Stimulated activated CD4-positive, alpha-beta T cell treated with anti-CD3 and anti-CD28 coated beads, Interleukin-2, amount 100 ng/mL, for 24 hours (primary cell): ENCODE results near the gene HOXD9.

Experiments used
- DNase-seq, 2 donors: peaks; one replicate each; pipeline ENCODE4 v3.0.0-alpha.2; 2020

HOXD9 gene

DNA sequence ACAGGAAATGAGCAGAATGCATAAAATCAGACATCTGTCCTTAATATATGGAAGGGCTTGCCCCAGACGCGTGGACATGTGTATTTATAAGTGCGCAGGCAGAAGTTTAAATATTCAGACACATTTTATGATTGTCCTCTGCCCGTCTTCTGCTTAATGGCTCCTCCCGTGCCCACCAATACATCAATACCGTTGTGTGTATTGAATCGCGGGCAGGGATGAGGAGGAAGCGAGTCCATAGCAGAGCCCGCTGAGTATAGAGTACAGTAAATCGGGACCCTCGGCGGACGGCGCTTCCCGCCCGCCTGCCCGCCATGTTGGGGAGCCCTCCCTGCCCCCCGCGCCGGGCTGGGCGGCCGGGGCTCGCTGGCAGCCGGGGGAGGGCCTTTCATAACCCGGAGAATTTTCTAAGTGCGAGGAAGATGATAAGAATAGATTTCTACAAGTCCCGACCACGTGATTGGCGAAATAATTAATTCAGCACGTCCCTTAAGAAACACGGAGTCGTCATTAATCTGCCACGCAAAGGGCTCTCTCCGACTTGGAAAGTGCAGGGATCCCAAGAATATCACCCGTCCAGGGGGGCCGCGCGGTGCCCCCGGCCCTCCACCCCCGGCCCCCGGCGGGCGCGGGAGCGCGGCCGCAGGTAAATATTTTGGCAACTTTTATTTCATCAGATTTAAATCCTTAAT, 34.4 kb downstream of the HOXD9 start, which contains the start of gene HOXD3:
Gene HOXD3 (plus strand): TSS at position 501 of the 692 bp plus-strand sequence. CDS start 11,808 bp downstream, outside the sequence.
- no peak for DNase-seq

DNA sequence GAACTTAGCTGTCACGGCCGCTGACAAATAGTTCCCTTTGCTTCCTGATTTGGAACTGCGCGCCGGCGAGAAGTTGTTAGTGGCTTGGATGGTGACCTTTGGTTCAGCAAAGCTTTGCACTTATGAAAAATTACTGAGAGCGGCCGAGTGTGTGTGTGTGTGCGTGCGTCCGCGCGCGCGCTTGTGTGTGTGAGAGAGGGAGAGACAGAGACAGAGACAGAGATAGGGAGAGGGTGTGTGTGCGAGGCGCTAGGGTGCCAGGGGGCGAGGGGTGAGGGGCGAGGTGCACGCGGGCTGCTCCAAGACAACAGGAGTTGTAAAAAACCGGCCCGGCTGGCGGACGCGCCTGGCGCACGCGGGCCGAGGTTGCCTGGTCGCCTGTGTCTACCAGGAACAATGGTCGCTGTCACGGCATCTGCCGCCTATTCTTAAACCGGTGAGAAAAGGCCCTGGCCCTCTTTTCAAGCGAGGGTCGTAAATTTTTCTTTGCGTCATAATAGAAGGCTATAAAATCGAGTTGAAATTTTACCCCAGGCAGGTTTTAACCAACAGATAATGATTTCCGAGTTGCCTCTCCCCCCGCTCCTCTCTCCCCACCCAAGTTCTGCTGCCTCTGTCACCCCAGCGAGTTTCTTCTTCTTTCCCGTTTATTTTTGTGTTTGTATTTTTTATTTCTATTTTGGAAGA, 35.1 kb downstream of the HOXD9 start:
- no peak for DNase-seq

DNA sequence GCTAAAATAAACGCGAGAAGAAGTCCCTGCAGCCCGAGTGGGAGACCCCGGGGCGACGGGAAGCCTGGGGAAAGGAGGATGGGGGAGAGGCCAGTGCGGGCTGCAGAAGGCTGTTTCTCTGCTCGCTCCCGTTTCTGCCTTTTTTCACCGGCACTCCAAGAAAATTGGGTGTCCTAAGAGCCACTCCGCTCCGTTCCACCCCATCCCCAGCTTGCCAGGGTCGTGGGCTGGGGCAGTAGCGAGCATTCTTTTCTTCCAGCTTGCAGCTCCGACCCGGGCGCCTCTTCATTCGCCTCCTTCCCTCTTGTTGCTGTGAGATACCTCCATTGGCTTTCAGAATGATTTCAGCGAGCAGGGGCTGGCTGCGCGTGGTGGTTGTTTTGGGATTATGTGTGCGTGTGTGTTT, 35.7 kb downstream of the HOXD9 start:
- DNase-seq = no peak

DNA sequence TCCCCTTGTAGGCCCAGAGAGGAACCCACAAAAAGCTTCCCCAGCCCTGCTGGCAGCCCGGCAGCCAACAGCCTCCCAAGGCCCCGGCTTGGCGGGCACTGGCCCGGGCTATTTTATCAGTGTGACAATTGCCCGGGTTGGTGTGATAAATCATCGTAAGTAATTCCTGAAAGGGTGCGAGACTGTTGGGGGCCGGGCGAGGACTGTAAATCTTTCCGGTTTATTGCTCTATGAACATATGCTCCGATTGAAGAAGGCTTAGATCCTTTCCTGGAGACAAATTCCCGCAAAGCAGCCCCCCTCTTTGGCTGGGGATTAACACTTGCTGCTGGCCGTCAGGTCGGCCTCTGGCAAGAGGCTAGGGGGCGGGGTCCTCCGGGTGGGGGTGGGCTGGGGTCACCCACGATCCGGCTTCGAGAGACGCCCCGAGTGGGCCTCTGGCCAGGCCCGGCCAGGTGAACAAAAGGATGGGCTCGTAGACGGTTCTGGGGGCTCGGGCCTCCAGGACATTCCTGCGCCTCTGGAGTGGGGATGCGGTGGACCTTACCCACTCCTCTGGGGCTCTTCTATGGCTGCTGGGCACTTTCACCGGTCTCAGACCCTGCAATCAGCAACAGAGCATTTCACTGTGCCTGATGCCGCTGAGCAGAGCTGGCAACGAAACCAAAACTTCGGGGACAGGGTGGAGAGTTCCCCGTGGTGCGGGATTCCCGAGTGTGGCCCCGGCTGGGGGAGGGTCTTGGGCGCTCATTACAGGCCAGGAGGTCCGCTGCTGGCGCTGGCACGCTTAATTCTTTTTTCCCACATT, 36.5 kb downstream of the HOXD9 start:
- no peak for DNase-seq

DNA sequence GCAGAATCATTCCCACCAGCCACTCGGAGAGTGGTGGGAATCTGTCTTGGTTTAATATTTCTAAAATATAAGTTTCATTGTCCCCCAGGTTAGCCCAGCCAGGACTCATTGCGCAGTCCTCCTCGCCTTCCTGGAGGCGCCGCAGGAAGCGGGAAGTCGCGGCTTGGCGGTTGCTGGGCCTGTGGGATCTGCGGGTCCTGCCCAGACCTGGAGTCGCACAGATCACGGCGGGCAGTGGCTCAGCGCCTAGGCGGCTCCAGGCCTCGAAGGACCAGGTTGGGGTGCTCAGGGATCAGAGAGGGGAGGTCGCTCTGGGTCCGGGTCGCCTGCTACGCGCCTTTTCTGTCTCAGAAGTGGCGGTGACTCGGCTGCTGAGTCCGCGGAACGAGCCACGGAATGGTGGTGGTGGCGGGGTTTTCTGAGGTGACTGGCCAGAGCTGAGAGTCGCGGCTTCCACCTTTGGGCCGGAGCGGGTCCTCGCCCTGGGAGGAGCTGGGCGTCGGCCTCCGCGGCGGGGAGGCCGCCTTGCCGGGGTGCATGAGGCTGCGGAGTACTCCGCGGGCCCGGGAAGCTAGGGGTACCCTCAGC, 37.2 kb downstream of the HOXD9 start:
- DNase-seq = no peak

DNA sequence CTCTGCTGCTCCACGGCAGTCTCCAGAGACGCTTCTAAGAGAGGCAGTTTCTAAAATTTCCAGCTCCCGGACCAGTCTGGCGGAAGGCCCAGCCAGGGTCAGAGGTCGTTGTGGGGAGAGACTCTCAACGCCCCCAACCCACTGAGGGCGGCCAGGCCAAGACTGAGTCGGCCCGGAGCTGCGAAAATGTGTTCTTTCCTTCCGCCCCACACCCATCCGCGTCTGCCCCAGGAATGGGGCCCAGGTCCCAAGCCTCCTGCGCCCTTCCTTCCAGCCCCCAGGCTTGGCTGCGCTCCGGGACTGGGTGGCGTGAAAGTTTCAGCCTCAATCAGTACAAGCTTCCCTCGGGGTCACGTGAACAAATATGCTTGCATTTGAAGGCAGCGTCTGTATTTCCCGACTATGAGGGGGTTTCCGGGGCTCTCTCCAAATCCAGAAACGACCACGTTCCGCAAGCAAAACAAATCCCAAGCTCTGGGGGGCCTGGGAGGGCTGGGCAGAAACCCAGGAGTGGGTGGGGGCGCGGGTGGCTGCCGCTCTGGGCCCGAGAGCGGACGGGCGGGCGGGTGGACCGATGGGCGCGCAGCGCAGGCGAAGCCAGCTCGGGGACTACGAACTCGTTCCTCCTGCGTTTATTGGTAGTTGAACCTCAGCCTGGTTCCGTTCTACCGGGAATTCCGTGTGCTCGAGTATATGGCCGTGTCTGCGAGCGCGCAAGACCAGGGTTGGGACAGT, 37.9 kb downstream of the HOXD9 start:
- no peak for DNase-seq

DNA sequence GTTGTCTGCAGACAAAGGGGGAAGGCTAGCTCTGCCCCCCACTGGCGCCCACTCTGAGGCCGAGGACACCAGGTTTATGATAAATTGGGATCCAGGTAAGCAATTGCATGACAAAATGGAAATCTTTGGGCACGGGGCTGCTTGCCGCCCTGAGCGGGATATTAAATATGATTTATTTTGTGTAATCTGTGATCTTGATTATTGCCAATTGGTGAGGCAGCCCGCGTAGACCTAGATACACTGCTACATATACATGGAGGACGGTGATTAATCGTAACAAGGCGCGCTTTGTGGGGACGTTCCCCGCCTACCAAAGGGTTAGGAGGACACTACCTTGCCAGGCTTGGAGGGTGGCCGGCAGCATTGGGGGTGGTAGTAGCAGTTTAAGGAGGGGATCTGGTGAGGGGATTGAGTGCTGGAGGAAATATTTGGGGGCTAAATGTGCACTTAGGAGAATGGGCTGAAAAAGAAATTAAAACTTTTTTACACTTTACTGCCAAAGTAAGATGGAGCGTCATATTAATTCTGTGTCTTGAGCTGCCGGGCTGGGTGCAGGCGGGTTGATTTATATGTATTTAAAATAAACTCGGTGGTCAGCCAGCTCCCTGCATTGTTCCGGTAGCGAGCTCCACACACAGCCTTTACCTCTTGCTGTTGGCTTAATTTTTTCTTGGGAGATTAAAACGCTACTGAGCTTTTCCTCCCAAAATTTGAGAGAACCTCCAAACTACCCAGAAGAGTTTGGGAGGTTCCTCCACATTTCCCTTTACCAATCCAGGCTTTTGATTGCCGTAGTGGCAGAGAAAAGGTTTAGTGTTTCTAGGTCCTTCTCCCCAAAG, 38.7 kb downstream of the HOXD9 start:
- DNase-seq = no peak

DNA sequence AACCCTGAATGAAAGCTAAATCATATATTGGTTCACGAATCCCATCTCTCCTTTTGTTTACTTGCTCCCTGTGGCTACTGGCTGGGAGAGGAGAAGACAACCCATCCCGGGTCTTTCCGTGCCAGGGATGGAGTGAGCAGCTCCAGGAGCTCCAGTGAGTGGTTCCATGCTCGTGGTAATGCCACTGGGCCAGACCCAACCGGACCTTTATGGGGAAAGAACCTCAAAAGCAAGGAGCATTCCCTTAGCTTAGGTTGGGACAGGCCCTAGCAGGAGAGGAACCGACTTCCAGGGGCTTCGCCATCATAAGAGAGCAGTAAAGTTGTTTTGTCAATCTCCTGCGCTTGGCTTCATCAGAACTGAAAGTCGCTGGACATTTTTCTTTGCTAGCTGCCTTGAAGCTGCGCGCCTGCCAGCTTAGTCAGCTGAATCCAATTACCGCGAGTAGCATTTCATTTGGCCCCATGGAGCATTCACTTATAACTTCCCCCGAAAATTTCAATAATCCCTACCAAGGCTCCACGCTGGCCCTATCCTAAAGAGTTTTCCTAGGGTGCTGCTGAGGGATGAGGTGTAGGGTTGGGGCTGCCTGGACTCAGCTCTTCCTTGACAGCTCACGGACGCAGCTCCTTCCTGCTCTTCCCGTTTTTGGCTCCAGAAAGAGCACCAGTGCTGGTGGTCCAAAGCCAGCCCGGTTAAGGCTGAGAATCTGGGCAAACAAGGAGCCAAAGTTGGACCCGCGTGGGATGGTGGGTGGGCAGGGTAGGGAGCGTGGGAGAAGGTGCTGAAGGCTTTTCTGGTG, 39.5 kb downstream of the HOXD9 start:
- no peak for DNase-seq

DNA sequence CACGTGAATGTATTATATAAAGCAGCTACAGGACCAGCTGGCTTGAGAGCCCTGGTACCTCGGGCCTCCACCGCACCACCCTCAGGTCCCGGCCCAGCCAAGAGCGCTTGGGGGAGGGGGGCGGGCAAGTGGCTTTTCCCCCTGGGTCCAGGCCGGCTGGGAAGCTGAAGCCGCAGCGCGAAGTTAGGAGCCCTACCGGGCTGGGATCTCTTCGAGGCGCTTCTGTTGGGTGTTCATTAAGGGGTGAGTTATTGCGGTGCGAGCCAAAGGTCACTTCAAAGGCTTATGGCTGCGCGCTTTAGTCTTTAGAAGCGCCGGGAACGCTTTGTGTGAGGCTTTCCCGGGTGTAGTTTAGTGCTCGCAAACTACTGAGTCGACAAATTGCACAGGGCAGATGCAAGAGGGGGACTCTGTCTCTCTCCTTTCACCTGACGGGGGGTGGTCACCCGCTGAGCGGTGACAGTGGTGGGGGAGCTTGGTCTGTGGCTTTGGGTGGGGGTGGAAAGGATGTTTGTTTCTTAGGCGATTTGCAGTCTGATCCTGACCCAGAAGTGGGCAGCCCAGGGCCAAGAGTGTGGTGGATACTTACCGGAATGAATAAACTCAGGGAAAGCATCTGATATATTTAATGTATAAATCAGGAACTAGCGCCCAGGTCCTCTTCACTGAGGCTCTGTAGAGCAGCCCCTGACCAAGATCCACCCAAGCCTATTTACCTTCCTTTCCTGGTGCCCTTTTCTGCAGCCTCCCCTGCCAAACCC, 40.6 kb downstream of the HOXD9 start:
- no peak for DNase-seq

DNA sequence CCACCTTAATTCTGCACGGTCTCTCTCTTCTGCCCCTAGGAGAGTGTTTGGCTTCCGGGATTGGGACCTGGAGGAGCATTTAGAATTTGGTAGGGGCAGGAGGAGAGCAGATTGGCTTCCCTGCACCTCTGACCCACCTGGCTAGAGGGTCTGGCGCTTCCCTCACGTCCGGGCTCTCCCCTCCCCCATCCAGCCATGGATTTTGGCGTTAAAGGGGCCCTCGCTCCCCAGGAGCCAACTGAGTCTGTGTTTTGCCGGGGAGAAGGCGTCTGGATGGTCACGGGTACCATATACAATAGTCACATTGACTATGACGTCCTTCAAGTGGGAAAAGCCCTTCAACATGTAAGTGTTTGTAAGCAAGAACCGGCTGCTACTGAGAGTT, 41.1 kb downstream of the HOXD9 start:
- no peak for DNase-seq

DNA sequence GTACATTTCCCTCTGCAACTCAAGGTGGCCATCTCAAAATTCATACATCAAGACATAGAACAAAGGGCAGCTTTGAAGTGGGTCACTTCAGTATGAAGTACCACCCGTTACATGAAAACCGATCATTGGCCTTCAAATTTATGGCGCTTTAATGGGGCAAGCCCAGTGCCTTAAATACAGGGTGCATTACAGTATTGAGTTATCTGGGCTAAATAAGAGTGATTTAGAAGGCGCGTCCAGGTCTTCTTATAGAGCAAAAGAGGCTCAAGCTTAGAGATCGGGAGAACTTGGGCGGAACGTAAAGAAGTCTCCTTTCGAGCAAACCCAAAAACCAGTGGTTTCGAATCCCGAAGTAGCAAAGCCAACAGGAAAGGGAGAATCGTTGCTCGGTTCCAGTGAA, 41.7 kb downstream of the HOXD9 start:
- DNase-seq = no peak

DNA sequence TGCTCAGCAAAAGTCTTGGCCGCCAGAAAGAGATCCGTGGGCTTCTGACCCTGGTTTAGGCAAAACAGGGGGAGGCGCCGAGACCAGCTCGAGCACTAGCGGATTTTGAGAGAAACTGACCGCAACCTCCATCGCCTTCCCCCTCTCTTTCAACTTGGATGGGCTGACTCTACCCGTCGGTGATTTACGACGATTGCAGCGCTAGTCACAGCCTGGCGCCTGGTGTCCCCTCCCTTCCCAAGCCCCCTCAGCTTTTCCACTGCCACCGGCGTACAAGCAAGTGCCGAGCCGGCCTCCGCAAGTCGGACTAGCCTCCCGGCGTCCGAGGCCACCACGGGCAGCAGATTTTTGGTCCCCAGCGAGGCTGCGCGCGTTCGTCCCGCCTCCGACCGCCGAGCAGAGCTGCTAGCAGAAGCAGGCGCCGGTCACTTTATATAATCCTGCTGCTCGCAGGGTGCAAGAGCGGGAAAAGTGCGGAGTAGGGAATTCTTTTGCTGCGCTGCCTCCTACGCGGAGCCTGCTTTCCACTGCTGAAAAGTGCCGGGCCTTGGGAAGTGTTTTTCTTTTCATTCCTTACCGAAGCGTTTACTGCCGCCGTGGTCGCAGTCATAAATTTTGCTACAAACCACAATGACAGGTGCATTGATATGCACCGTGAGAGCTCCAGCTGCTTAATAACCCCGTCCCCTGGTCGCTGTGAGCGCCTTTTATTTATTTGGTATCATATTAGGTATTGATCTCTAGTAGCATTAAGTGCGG, 42.3 kb downstream of the HOXD9 start:
- no peak for DNase-seq

DNA sequence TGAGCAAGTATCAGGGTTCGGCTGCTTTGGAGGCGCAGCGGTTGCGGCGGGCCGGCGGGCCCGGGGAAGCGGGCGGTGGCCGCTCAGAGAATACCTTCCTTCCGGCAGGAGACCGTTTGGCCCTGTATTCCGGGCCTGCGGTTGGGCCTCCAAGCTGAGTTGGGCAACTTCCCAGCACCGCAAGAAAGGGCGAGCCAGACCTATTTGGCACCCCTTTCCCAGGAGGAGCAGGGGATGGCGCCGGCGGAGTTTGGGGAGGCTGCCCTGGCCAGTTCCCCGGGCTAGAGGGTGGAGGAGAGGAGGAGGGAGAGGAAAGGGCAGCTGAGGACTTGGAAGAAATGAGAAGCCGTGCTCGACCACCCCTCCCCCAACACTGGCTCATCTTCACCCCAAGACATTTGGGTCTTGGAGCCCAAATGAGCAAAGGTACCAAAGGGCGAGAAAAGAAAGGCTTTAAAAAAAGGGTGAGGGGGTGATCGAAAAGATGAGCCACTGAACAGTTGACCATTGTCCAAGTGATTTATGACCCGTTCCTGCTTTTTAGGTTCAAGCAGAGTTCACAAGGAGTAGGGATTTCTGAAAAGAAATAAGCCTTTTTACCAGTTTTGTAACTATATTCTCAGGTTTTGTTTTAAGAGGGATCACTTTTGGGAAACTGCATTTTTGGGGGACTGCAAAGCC, 43.0 kb downstream of the HOXD9 start:
- DNase-seq = no peak

DNA sequence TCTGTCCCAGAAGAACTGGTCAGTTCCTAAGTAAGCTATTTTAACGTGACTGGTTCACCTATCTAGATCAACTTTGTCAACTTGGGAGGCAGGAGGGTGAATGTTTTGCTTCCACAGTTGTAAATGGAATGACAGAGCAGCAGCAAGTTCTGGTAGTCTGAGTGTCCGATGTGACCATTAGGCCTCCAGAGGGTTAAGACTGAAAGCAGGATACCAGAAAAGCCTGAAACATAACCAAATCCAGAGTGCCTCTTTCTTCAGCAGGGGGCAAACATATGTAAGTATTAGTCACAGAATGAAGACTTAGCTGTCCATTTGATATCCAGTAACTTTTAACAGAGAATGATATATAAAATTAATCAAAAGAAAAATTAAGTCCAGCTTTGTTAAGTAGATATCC, 43.8 kb downstream of the HOXD9 start:
- DNase-seq = no peak

DNA sequence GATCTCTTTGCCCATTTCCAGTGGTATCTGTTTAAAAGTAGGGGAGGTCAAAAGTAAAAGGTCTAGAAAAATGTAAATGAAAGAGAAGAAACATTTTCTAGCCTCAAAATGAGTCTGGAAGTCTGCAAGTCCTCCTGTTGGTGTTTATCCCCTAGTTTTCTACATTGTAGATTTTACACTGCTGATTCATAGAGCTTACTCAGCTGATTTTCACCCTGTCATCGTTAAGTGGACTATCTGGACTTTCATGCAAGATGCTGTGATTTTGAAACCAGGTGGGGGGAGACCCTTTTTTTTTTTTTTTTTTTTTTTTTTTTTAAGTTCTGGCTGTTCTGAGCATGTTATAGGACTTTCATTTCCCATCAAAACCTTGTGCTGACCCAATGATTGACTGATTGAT, 44.9 kb downstream of the HOXD9 start:
- DNase-seq = no peak

DNA sequence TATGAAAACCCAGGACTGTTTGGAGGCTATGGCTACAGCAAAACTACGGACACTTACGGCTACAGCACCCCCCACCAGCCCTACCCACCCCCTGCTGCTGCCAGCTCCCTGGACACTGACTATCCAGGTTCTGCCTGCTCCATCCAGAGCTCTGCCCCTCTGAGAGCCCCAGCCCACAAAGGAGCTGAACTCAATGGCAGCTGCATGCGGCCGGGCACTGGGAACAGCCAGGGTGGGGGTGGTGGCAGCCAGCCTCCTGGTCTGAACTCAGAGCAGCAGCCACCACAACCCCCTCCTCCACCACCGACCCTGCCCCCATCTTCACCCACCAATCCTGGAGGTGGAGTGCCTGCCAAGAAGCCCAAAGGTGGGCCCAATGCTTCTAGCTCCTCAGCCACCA, 46.7 kb downstream of the HOXD9 start:
- DNase-seq = no peak

DNA sequence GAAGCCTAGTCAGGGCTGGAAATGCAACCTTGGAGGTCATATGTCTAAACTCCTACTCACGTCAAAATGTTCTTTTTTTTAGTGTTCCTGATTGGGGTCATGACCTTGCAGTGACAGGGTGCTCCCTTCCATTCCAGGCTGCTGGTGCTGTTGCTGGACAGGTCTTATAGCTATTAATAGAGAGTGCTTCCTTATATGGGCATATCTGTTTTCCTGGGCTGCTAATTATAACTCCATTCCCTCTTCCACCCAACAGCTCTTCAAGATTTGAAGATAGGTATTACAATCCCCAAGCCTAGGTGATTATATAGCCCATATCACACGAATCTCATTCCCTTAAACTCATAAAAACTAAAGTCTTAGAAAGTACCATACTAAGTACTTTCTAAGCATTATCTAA, 47.2 kb downstream of the HOXD9 start:
- DNase-seq = no peak

DNA sequence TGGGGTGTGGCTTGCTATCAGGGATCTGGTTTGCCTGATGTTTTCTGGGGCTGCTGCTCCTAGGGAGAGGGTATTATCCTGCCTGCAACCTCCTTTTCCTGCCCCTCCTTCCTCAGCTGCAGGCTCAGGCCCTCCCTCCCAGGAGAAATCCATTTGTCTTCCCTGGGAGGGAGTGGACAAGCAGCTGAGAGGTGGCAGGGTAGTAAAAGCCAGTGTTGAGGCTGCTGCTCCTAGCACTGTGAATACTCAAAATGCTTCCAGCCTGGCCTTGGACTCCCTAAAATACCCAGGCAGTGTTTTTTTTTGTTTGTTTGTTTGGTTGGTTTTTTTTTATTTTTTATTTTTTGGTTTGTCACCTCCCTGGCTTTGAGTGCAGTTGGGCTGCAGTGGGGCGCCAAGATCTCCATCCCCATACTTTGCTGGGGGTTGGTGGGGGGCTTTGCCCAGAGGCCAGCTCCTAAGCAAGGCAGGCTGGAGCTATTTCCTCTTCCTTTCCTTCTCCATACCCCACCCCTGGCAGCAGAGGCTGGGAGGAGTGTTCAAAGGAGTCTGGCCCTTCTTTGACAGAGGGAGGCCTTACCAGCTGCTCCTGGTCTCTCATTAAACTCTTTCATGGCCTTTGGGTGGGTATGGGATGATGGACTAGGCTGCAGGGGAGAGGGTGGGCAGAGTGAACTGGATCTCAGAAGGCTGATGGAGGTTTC, 48.2 kb downstream of the HOXD9 start:
- DNase-seq = no peak
